HG02759 (cell line): ENCODE results near the gene RNF44.
"Not testable (repeated sequence)": the region's sequence is repeated elsewhere in the genome, so short reads cannot be mapped to it uniquely, and the experiment has no call there.

Experiments used
- ATAC-seq: cut with Tn5 transposase; IDR thresholded peaks from one replicate; pipeline ENCODE4 v1.9.1; 2021; ENCODE audit warnings: mild to moderate bottlenecking, moderate library complexity; ENCODE audit not compliant: unreplicated experiment

The RNF44 gene

GRCh38 chr5:176487160-176487559 lies 50.0 kb downstream of the RNF44 start:
- not testable (repeated sequence) for ATAC-seq

DNA sequence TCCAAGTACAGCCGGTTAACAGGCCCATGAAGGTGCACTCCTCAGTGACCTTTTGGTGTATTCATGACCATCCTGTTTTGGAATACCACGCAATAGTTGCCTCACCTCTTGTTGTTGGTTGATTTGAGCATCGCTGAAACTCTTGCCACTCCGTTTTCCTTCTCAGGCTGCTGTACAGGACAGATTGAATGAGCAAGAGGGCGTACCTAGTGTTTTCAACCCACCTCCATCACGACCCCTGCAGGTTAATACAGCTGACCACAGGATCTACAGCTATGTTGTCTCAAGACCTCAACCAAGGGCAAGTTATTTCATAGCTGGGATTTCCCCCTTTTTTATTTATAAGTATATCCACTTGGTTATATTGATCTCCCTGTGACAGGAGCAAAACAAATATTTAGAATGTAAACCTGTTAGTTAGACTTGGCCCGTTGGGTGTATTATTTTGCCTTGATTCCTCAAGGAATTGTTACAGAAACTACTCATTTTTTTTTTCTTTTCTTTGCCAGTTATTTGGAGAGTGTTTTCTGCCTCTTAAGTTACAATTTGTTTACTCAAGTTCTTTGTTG lies 50.9 kb downstream of the RNF44 start:
- no peak for ATAC-seq

GRCh38 chr5:176485176-176485575 lies 52.0 kb downstream of the RNF44 start:
- no peak for ATAC-seq

DNA sequence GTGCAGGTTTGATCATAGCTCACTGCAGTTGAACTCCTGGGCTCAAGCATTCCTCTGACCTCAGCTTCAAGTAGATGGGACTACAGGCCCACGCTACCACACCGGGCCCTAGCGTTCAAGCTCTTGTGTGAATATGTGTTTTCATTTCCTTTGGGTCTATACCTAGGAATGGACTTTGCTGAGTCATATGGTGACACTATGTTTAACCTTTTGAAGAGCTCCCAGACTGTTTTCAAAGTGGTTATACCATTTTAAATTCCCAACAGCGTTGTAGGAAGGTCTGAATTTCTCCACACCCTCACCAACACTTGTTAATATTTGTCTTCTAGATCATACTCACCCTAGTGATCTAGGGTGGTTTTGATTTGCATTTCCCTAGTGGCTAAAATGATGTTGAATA lies 55.5 kb downstream of the RNF44 start:
- ATAC-seq: no peak
